Heart right ventricle (tissue), 16 donors: ENCODE measurements around the gene ADRB1. TPM values are rescaled to one million over a fixed set of nuclear protein-coding genes. Genes with fewer than 3 reads are reported as not detected.
A peak's percentile ranks its signal among the peaks of the same experiment; 100 is the strongest.

Source experiments
- ATAC-seq, 8 donors: fragments of 200-7000 bp; cut with Tn5 transposase; one replicate each; pipeline ENCODE4 v1.9.1; 2020; ENCODE audit warnings: mild to moderate bottlenecking in 8 of 8, moderate library complexity in 8 of 8, moderate number of reproducible peaks in 1 of 8
- DNase-seq, 2 donors: peaks; one replicate each; pipeline ENCODE4 v3.0.0-alpha.2; 2020
- H3K27ac ChIP-seq, 10 donors: fragments of 200-600 bp; sonication (generic) in 2 of 10; one replicate each; pipeline versions ENCODE4 v1.5.0 to v1.8.0; 2020 to 2022; ENCODE audit warnings: mild to moderate bottlenecking in 3 of 10
- H3K27me3 ChIP-seq, 7 donors: fragments of 200-600 bp; one replicate each; pipeline ENCODE4 v1.8.0; 2021 to 2022; ENCODE audit warnings: mild to moderate bottlenecking in 2 of 7
- H3K36me3 ChIP-seq, 9 donors: fragments of 200-600 bp; sonication (generic) in 1 of 9; one replicate each; pipeline versions ENCODE4 v1.5.0 to v1.8.0; 2020 to 2022; ENCODE audit warnings: mild to moderate bottlenecking in 2 of 9
- H3K4me1 ChIP-seq, 9 donors: fragments of 200-600 bp; sonication (generic) in 1 of 9; one replicate each; pipeline versions ENCODE4 v1.5.0 to v1.8.0; 2020 to 2022; ENCODE audit warnings: mild to moderate bottlenecking in 4 of 9
- H3K4me3 ChIP-seq, 10 donors: fragments of 200-600 bp; sonication (generic) in 2 of 10; one replicate each; pipeline versions ENCODE4 v1.5.0 to v1.8.0; 2020 to 2022; ENCODE audit warnings: mild to moderate bottlenecking in 7 of 10, moderate library complexity in 2 of 10
- H3K9me3 ChIP-seq, 11 donors: fragments of 200-600 bp in 10 of 11; sonication (generic) in 2 of 11; one replicate each; pipeline versions ENCODE4 v1.5.0 to v1.8.0; 2013 to 2022; ENCODE audit warnings: mild to moderate bottlenecking in 2 of 11, control low read depth in 1 of 11, moderate library complexity in 1 of 11
- CTCF ChIP-seq, 9 donors: fragments of 200-600 bp; sonication (generic) in 2 of 9; IDR thresholded peaks; one replicate each; pipeline versions ENCODE4 v1.5.0 to v1.8.0; 2021 to 2022; ENCODE audit warnings: antibody characterized with exemption in 9 of 9, mild to moderate bottlenecking in 5 of 9, moderate library complexity in 1 of 9
- WGBS, 2 donors: extraction: QIAGEN DNeasy Blood & Tissue Kit; methylation state at CpG; one replicate each; pipeline ENCODE4 v1.1.7; 2013; ENCODE audit warnings: inconsistent platforms in 1 of 2; 5-methylcytosine and 5-hydroxymethylcytosine counted together
- intact Hi-C, 10 donors: fragments of 100-400 bp; cut with DNase I; formaldehyde crosslinking; loops; one replicate each; pipeline versions ENCODE4 v1.11.1 to v1.14.2; 2022
- polyA plus RNA-seq, 2 donors: library from polyadenylated mRNA; stranded (reverse); fragments of 200-250 nt; gene quantifications; one replicate each; pipeline ENCODE4 v1.2.3, GENCODE V29; 2013
- total RNA-seq, 10 donors: library from RNA; stranded (reverse); fragmentation: NEBNext Ultra II Directional in 3 of 10; extraction: Animal tissue kit (Norgen Biotek cat#: 25700) in 3 of 10; gene quantifications; one replicate each; pipeline versions ENCODE4 v1.2.1 to v1.2.4, GENCODE V29; 2021 to 2023
- donor health status: Arrhythmogenic right ventricular cardiomyopathy.
- donor health status: ischemic (EF 13 %, LVEDD 7.1; RV severe dilation, severe dysfunction).
- donor health status: healthy with polysubstance abuse.
- donor health status: DM: no; HTN: yes; CAD: no.
- donor health status: DM: no; HTN: no; CAD: no.
- donor health status: ischemic (EF 25% LVEDD 6.9; RV normal size, moderate dysfunction).
- donor health status: ischemic (EF 25% LVEDD 5.7; RV mildly dilated, moderate dysfunction).
- donor health status: healthy.
- donor health status: DM: yes; HTN: yes; CAD: no.
- donor health status: Ischemic cardiomyopathy.
- donor health status: ischemic (EF 35%, LVEDD 5.7; RV mildly dilated, moderate dysfunction).
- donor health status: nonischemic (EF 11% LVEDD 7.7; RV severe dilation, severe dysfunction).
- donor health status: DM: yes; HTN: yes; CAD: no.
- donor health status: PGD.
- donor health status: ischemic (EF 29% LVEDD 5.4; RV normal size, mild dysfunction).
- donor health status: nonischemic (EF 23%, LVEDD 6.1; RV moderate dilation, normal function).

The ADRB1 gene
- total and polyA plus RNA-seq, 12 donors: 4.7 to 98.7 (median 36.0) TPM

DNA sequence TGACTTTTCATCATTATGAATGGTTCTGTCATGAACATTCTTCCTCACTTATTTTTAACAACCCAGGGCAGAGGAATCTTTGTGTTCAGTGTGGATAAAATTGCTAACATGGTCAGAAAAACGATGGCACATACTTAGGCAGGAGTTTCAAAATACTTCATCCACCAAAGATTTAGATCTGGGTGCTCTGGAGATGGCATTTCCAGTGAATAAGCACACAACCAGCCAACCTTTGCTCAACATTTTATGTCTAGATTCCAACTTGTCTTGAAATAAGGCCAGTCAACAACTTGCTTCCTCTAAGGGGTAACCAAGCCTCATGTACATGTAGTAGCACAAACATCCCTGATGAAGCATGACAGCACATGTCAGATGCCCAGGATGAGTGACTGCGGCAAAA, 33.4 kb upstream of the ADRB1 start:
- 70 to 73% methylated on average over 2 of the region's 2 CpGs for WGBS, 2 donors
- no peak for TF ChIP-seq CTCF (IDR thresholded peaks at IDR 0.05)
- no peaks in the 10 kb centered on the region for H3K4me1 ChIP-seq
- peaks cover 0 to 5% (median 0%) of the 10 kb centered on the region in 11 donors for H3K9me3 ChIP-seq
- H3K27ac ChIP-seq: no peak overlapping the region
- intact Hi-C loops: no loop called here
- DNase-seq (no peak), ATAC-seq (no peak)
- no peaks in the 10 kb centered on the region for H3K27me3 ChIP-seq
- no peaks in the 10 kb centered on the region for H3K36me3 ChIP-seq
- H3K4me3 ChIP-seq: no peak overlapping the region

DNA sequence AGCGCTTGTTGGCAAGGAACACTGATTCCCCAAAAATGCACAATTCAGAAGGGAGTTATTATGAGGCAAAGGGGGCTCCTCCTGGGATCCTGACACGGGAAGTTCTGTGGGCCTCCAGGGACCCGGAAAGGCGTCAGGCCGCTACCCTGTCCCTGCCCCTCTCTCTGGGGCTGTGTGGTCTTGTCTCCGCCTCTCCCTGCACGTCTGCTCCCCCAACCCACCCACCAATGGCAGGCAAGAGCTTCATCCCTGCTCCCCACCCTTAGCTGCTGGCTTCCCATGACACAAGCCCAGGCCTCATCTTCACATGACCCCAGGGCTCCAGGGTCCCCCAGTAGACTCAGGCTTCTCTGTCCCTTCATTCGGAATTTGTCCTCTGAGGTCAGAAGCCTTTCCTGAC, 31.0 kb upstream of the ADRB1 start:
- peak; percentile 38 to 83 (median 68) for ATAC-seq
- no peak overlapping the region for H3K27ac ChIP-seq
- no peak for TF ChIP-seq CTCF (IDR thresholded peaks at IDR 0.05)
- no peaks in the 10 kb centered on the region for H3K36me3 ChIP-seq
- H3K4me1 ChIP-seq: no peaks in the 10 kb centered on the region
- DNase-seq: peak in 1 of 2 donors; percentile 38
- intact Hi-C loops: no loop called here
- 75 to 87% methylated on average over 8 of the region's 8 CpGs for WGBS, 2 donors
- H3K9me3 ChIP-seq: peaks cover 0 to 12% (median 0%) of the 10 kb centered on the region in 11 donors
- no peaks in the 10 kb centered on the region for H3K27me3 ChIP-seq
- no peak overlapping the region for H3K4me3 ChIP-seq

GRCh38 chr10:114015708-114016107, 28.0 kb upstream of the ADRB1 start:
- no peak overlapping the region for H3K27ac ChIP-seq
- DNase-seq (no peak), ATAC-seq (no peak)
- 0 to 86% methylated on average over 1 of the region's 1 CpG for WGBS, 2 donors
- no peak overlapping the region for H3K4me3 ChIP-seq
- H3K9me3 ChIP-seq: peaks cover 0 to 12% (median 0%) of the 10 kb centered on the region in 11 donors
- intact Hi-C loops: no loop called here
- H3K36me3 ChIP-seq: no peaks in the 10 kb centered on the region
- no peak for TF ChIP-seq CTCF (IDR thresholded peaks at IDR 0.05)
- H3K27me3 ChIP-seq: no peaks in the 10 kb centered on the region
- peaks cover 0 to 2% (median 0%) of the 10 kb centered on the region in 9 donors for H3K4me1 ChIP-seq

DNA sequence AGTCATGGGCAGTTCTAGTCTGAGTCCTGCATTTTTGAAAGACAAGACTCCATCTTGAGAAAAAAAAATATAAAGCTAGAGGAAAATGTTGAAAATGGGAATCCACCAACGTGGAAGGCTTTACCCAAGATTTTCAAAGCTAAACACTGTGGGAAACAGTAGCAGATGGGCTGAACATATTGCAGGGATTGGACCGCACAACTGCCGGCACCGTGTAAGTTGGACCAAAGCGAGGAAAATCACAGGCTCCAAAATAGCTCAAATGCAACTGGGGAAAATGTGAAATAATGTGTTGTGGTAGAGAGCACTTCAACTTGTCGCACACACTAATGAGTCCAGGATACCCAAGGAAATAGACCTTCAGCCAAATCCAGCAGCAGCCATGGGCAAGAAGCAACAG, 26.4 kb upstream of the ADRB1 start:
- Histone ChIP-seq H3K27me3 (no peaks in the 10 kb centered on the region), H3K4me1 (peaks cover 0 to 17% (median 11%) of the 10 kb centered on the region in 9 donors), H3K36me3 (no peaks in the 10 kb centered on the region), H3K4me3 (no peak overlapping the region), H3K27ac (no peak overlapping the region), H3K9me3 (peaks cover 0 to 12% (median 0%) of the 10 kb centered on the region in 11 donors)
- intact Hi-C loops: no loop called here
- no peak for TF ChIP-seq CTCF (IDR thresholded peaks at IDR 0.05)
- 75 to 94% methylated on average over 6 of the region's 6 CpGs for WGBS, 2 donors
- no peak for DNase-seq
- ATAC-seq: no peak
